ENCODE results near the gene LRRFIP1. TPM values are rescaled to one million over a fixed set of nuclear protein-coding genes. Genes with fewer than 3 reads are reported as not detected.
"Not testable (repeated sequence)": the region's sequence is repeated elsewhere in the genome, so short reads cannot be mapped to it uniquely, and the experiment has no call there.

Gene LRRFIP1
- total RNA-seq, 1 donor from 2014 or later = 134 TPM

GRCh38 chr2:237779521-237779920, 152.1 kb downstream of the LRRFIP1 start:
- DNase-seq = no peak
- H3K27ac Mint-ChIP-seq = no peak overlapping the region
- no peak overlapping the region for H3K4me3 Mint-ChIP-seq
- peaks cover 80% of the 10 kb centered on the region for H3K36me3 Mint-ChIP-seq (ENCODE audit: low read depth)
- no peak for ATAC-seq (ENCODE audit: low read depth)
- no peaks in the 10 kb centered on the region for H3K9me3 Mint-ChIP-seq
- H3K4me1 Mint-ChIP-seq = no peaks in the 10 kb centered on the region
- CTCF ChIA-PET = no interaction called here
- no peak for TF ChIP-seq CTCF (IDR thresholded peaks at IDR 0.05)
- intact Hi-C loops (cut with micrococcal nuclease) = loop anchor here (10.0 kb wide), 1 partner anchor 485 kb away; no protein-coding TSS in a partner anchor
- POLR2A ChIA-PET = no interaction called here
- no peaks in the 10 kb centered on the region for H3K27me3 Mint-ChIP-seq

- ATAC-seq (ENCODE audit: low read depth) (no peak), DNase-seq (no peak)
- no peak overlapping the region for H3K4me3 Mint-ChIP-seq
- TF ChIP-seq CTCF (IDR thresholded peaks at IDR 0.05) = no peak
- H3K27ac Mint-ChIP-seq = no peak overlapping the region
- POLR2A ChIA-PET = no interaction called here
- H3K4me1 Mint-ChIP-seq = no peaks in the 10 kb centered on the region
- peaks cover 3% of the 10 kb centered on the region for H3K9me3 Mint-ChIP-seq
- H3K27me3 Mint-ChIP-seq = no peaks in the 10 kb centered on the region
- intact Hi-C loops (cut with micrococcal nuclease) = no loop called here
- H3K36me3 Mint-ChIP-seq (ENCODE audit: low read depth) = peaks cover 80% of the 10 kb centered on the region
- CTCF ChIA-PET = no interaction called here
Measured at GRCh38 chr2:237782181-237782580, 154.8 kb downstream of the LRRFIP1 start.

DNA sequence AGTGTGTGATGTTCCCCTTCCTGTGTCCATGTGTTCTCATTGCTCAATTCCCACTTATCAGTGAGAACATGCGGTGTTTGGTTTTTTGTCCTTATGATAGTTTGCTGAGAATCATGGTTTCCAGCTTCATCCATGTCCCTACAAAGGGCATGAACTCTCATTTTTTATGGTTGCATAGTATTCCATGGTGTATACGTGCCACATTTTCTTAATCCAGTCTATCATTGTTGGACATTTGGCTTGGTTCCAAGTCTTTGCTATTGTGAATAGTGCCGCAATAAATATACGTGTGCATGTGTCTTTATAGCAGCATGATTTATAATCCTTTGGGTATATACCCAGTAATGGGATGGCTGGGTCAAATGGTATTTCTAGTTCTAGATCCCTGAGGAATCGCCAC, 156.3 kb downstream of the LRRFIP1 start:
- peaks cover 74% of the 10 kb centered on the region for H3K36me3 Mint-ChIP-seq (ENCODE audit: low read depth)
- POLR2A ChIA-PET; H3K9me3 Mint-ChIP-seq; H3K27ac Mint-ChIP-seq; H3K4me1 Mint-ChIP-seq; CTCF ChIA-PET; ATAC-seq (ENCODE audit: low read depth); H3K27me3 Mint-ChIP-seq; DNase-seq; H3K4me3 Mint-ChIP-seq; intact Hi-C loops (cut with micrococcal nuclease): not testable (repeated sequence)

GRCh38 chr2:237786936-237787335, 159.5 kb downstream of the LRRFIP1 start:
- no peak for DNase-seq
- Mint-ChIP-seq H3K4me1 (no peaks in the 10 kb centered on the region), H3K27ac (no peak overlapping the region), H3K4me3 (no peak overlapping the region), H3K27me3 (no peaks in the 10 kb centered on the region), H3K9me3 (peaks cover 3% of the 10 kb centered on the region), H3K36me3 (ENCODE audit: low read depth) (peaks cover 44% of the 10 kb centered on the region)
- ChIA-PET POLR2A (no interaction called here), CTCF (no interaction called here)
- no peak for ATAC-seq (ENCODE audit: low read depth)
- TF ChIP-seq CTCF (IDR thresholded peaks at IDR 0.05) = no peak
- intact Hi-C loops (cut with micrococcal nuclease) = loop anchor here (1.0 kb wide), 1 partner anchor 23 kb away; no protein-coding TSS in a partner anchor

- no peak overlapping the region for H3K4me3 Mint-ChIP-seq
- CTCF ChIA-PET = no interaction called here
Measured at GRCh38 chr2:237790353-237790752, 163.0 kb downstream of the LRRFIP1 start.

More at GRCh38 chr2:237790353-237790752, 163.0 kb downstream of the LRRFIP1 start:
- Mint-ChIP-seq H3K27ac (no peak overlapping the region), H3K4me1 (no peaks in the 10 kb centered on the region), H3K27me3 (no peaks in the 10 kb centered on the region), H3K9me3 (peaks cover 3% of the 10 kb centered on the region), H3K36me3 (ENCODE audit: low read depth) (peaks cover 23% of the 10 kb centered on the region)
- POLR2A ChIA-PET = no interaction called here
- TF ChIP-seq CTCF (IDR thresholded peaks at IDR 0.05) = no peak
- intact Hi-C loops (cut with micrococcal nuclease) = no loop called here
- DNase-seq (no peak), ATAC-seq (ENCODE audit: low read depth) (no peak)

All from activated B cell treated with CpG ODN at 0.5 μM for 24 hours (primary cell).